ENCODE measurements around the gene AFF3.

Gene AFF3

DNA sequence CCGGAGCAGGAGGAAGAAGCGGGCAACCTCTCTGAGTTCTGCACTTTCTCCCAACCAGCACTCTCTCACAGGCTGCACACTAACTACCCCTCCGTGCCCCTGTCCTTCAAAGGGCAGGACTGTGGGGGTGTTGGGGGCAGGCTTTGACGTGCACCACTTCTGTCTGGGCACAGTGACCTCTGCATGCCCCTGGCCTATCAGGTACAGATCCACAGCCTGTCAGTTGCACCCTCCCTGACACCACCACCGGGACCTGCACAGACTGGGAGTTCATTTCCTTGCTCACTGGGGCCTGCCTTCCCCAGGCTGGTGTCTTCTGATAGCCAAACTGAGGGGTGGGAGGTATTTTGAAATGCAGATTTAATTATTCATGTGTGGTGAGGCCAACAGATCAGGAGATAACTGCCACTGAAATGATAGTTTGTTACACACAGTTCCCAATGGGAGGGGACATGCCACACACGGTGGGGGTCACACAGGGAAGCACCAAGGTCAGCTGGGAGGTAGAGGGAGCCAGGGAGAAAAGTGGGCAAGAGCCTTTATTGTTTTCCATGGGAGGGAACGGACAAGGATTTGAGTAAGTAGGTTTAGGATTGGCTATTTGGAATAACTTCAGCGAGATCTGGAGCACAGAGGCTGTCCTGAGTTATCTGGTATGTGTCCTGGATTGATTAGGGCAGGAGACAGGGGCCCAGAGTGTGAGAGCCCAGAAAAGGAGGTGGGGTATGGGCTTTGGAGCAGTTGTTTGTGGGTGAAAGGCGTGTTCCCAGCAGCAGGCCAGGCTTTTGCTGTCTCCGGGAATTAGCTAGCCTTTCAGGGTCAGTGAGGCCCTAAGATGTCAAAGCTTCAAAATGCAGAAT is 251.6 kb downstream of the AFF3 start:
- H2AFZ ChIP-seq (ENCODE audit: low read depth, low read length), result no peak overlapping the region
- no peak overlapping the region for H3K4me3 ChIP-seq (ENCODE audit: low read length)
- no peak overlapping the region for H3K4me2 ChIP-seq (ENCODE audit: low read length)
- no peaks in the 10 kb centered on the region for H3K4me1 ChIP-seq (ENCODE audit: low read length)
- peaks cover 19% of the 10 kb centered on the region for H4K20me1 ChIP-seq (ENCODE audit: insufficient read depth, low read length)
- no peak overlapping the region for H3K9ac ChIP-seq (ENCODE audit: low read length)
- no peaks in the 10 kb centered on the region for H3K36me3 ChIP-seq (replicated peaks; ENCODE audit: low read depth, low read length)
- TF ChIP-seq EZH2phosphoT487 (IDR thresholded peaks at IDR 0.05; ENCODE audit: low read depth) (no peak), CTCF (IDR thresholded peaks at IDR 0.05; ENCODE audit: low read depth, low read length) (no peak)
- H3K27me3 ChIP-seq (ENCODE audit: low read depth, low read length), result no peaks in the 10 kb centered on the region
- no peak overlapping the region for H3K27ac ChIP-seq (ENCODE audit: low read length)
- no peaks in the 10 kb centered on the region for H3K9me3 ChIP-seq (ENCODE audit: insufficient read depth, low read length)
- no peaks in the 10 kb centered on the region for H3K79me2 ChIP-seq (ENCODE audit: low read length)

DNA sequence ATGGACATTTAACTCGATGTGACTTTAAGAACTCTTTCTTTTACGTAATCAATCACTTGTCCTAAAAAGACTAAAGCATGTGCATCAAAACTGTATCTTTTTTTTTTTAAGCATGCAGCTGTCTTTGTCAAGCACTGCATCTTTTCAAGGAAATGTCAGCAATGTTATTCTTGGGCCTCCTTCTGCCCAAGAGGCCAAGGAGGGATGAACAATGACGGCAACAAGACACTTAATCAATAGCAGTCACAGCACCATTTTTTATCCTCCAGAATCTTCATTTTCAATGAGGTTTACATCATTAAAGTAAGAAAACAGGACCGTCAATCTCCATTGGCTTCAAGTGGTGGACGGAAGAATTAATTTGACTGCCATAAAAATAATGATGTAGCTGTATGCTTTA is 253.8 kb downstream of the AFF3 start:
- Histone ChIP-seq H3K9me3 (ENCODE audit: insufficient read depth, low read length) (no peaks in the 10 kb centered on the region), H3K79me2 (ENCODE audit: low read length) (no peaks in the 10 kb centered on the region), H4K20me1 (ENCODE audit: insufficient read depth, low read length) (peaks cover 19% of the 10 kb centered on the region), H3K36me3 (replicated peaks; ENCODE audit: low read depth, low read length) (no peaks in the 10 kb centered on the region), H3K27ac (ENCODE audit: low read length) (no peak overlapping the region), H3K4me2 (ENCODE audit: low read length) (no peak overlapping the region), H2AFZ (ENCODE audit: low read depth, low read length) (no peak overlapping the region), H3K4me3 (ENCODE audit: low read length) (no peak overlapping the region), H3K4me1 (ENCODE audit: low read length) (no peaks in the 10 kb centered on the region), H3K27me3 (ENCODE audit: low read depth, low read length) (no peaks in the 10 kb centered on the region), H3K9ac (ENCODE audit: low read length) (no peak overlapping the region)
- TF ChIP-seq CTCF (IDR thresholded peaks at IDR 0.05; ENCODE audit: low read depth, low read length) (no peak), EZH2phosphoT487 (IDR thresholded peaks at IDR 0.05; ENCODE audit: low read depth) (no peak)

- Histone ChIP-seq H2AFZ (ENCODE audit: low read depth, low read length) (no peak overlapping the region), H3K27ac (ENCODE audit: low read length) (no peak overlapping the region), H3K9ac (ENCODE audit: low read length) (no peak overlapping the region), H3K36me3 (replicated peaks; ENCODE audit: low read depth, low read length) (no peaks in the 10 kb centered on the region), H3K4me3 (ENCODE audit: low read length) (no peak overlapping the region), H3K4me1 (ENCODE audit: low read length) (peaks cover 8% of the 10 kb centered on the region; the same call in 1 of the 2 replicates), H4K20me1 (ENCODE audit: insufficient read depth, low read length) (peaks cover 21% of the 10 kb centered on the region), H3K9me3 (ENCODE audit: insufficient read depth, low read length) (no peaks in the 10 kb centered on the region), H3K4me2 (ENCODE audit: low read length) (no peak overlapping the region), H3K27me3 (ENCODE audit: low read depth, low read length) (no peaks in the 10 kb centered on the region), H3K79me2 (ENCODE audit: low read length) (no peaks in the 10 kb centered on the region)
- no peak for TF ChIP-seq EZH2phosphoT487 (IDR thresholded peaks at IDR 0.05; ENCODE audit: low read depth)
- TF ChIP-seq CTCF (IDR thresholded peaks at IDR 0.05; ENCODE audit: low read depth, low read length), result no peak
Observed at GRCh38 chr2:99886418-99886817, 256.0 kb downstream of the AFF3 start.

- Histone ChIP-seq H3K27me3 (ENCODE audit: low read depth, low read length) (no peaks in the 10 kb centered on the region), H3K4me2 (ENCODE audit: low read length) (no peak overlapping the region), H3K36me3 (replicated peaks; ENCODE audit: low read depth, low read length) (no peaks in the 10 kb centered on the region), H3K79me2 (ENCODE audit: low read length) (no peaks in the 10 kb centered on the region), H3K9me3 (ENCODE audit: insufficient read depth, low read length) (no peaks in the 10 kb centered on the region), H3K9ac (ENCODE audit: low read length) (no peak overlapping the region), H3K4me3 (ENCODE audit: low read length) (no peak overlapping the region), H3K27ac (ENCODE audit: low read length) (no peak overlapping the region), H4K20me1 (ENCODE audit: insufficient read depth, low read length) (peaks cover 29% of the 10 kb centered on the region), H2AFZ (ENCODE audit: low read depth, low read length) (no peak overlapping the region), H3K4me1 (ENCODE audit: low read length) (peaks cover 17% of the 10 kb centered on the region)
- no peak for TF ChIP-seq CTCF (IDR thresholded peaks at IDR 0.05; ENCODE audit: low read depth, low read length)
- TF ChIP-seq EZH2phosphoT487 (IDR thresholded peaks at IDR 0.05; ENCODE audit: low read depth), result no peak
Observed at GRCh38 chr2:99883358-99883757, 259.0 kb downstream of the AFF3 start.
